ENCODE data around the gene GPATCH2L.

The GPATCH2L gene

GRCh38 chr14:76201162-76201561 is 49.4 kb downstream of the GPATCH2L start:
- DNase-seq: peak; percentile 67

DNA sequence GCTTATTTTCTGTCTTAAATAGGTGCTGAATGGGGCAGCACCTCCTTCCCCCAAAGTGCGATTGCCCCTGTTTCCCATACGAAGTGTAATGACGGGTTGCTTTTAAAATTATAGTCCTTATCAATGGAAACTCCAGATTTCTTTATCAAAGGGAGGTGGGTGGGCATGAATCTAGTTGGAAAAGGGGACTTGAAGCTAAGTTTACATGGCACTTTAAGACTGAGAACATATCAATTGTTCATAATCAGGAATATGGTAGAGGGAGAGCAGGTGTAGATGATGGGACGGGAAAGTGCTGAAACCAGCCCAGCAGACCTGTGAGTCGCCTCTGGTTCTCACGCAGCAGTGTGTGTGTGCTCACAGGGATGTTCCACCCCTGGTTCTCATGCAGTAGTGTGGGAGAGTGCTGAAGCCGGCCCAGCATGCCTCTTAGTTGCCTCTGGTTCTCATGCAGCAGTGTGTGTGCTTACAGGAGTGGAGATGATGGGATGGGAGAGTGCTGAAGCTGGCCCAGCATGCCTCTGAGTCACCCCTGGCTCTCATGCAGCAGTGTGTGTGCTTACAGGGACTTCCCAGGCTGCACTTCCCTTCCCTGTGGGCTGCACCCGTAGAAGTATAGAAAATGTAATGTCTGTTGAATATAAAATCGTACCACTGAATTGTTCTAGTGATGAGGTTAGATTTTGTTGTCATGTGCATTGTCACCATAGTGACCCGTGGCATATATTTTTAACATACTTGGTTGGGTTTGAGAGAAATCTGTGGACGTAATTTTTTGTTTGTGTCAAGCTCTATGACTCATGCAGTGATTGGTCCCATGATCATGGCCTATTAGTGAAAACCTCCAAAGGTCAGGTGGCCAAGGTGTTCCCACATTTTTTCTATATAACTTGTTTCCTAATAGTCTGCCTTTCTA is 51.6 kb downstream of the GPATCH2L start:
- DNase-seq: peak; percentile 91

DNA sequence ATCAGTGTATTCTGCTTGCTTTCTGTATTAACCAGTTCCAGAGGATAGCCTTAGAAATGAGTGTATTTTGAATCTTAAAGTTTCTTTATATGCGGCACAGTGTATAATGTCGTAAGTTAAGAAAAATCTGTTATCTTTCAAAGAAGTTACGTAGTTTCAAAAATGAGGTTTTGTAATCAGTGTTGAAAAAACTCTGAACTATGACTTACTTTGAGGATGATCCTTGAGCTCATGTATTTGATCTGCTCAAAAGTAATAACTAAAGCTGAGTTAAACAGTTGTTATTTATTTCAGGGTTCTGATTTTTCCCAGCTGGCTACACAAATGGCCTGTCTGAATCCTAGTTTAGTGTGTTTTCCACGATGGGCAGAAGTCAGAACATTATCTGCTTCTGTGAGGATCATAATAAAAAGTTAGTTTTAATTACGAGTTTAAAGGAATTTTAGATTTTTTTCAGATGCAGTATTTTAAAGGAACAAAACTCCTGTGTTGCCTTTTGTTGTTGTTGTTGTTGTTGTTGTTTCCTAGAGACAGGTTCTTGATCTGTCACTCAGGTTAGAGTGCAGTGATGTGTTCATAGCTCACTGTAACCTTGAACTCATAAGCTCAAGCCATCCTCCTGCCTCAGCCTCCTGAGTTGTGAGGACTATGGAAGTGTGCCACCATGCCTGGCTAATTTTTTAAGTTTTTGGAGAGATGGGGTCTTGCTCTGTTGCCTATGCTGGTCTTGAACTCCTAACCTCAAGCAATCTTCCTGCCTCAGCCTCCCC is 52.9 kb downstream of the GPATCH2L start:
- no peak for DNase-seq

DNA sequence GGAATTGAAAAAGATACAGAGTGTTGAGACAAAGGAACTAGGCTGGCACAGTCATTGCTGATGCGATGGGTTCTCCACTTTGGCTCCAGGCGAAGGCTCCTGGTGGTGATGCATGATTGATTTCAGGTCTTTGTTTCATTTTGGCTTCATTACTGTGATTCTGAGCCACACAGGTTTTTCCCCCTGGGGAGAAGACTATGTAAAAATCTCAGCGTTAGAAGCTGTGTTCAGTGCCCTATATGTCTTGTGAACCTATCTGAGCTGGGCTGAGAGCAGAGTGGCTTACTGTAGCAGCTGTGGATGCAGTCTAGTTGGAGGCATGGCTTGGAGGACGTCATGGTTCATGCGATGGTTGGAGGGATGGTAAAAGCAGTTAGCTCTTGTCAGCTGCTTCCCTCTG is 54.0 kb downstream of the GPATCH2L start:
- no peak for DNase-seq

- DNase-seq: no peak
These were observed 56.6 kb downstream of the GPATCH2L start for GRCh38 chr14:76208340-76208739.

DNA sequence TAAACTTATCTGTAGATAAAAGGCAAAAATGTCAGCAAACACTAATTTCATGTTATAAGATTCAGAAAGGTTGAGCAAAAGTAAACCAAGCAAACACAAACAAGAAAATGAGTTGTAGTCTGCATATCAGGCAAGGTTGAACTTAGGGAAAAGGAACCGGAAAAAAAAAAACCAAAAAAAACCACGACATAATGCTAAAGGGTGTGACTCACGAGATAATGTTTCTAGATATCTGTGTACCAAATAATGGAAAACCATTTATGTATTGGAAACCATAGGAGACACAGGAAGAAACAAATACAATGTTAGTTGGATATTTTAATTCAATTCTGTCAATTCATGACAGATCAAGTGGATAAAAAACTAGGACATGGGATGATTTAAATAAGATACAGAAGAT is 60.5 kb downstream of the GPATCH2L start:
- no peak for DNase-seq

- no peak for DNase-seq
These were observed 65.5 kb downstream of the GPATCH2L start for GRCh38 chr14:76217179-76217578.

GRCh38 chr14:76218662-76219061 is 66.9 kb downstream of the GPATCH2L start:
- no peak for DNase-seq

DNA sequence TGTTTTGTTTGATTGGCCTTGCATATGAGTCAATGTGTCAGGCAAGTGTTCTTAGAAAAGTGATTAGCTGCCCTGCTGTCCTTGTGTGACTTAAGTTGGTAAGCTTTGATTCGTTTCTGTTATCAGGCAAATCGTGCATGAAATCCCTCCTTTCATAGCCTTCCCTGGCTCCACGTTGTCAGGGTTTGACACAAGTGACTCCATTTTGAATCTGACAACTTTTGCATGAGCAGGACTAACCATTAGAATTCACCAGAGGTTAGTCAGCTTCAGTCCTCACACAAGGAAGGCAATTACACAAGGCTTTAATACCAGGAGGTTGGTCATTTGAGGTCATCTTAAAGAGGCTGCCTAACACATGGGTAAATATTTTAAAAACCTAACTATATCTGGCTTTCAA is 68.2 kb downstream of the GPATCH2L start:
- DNase-seq: no peak

DNA sequence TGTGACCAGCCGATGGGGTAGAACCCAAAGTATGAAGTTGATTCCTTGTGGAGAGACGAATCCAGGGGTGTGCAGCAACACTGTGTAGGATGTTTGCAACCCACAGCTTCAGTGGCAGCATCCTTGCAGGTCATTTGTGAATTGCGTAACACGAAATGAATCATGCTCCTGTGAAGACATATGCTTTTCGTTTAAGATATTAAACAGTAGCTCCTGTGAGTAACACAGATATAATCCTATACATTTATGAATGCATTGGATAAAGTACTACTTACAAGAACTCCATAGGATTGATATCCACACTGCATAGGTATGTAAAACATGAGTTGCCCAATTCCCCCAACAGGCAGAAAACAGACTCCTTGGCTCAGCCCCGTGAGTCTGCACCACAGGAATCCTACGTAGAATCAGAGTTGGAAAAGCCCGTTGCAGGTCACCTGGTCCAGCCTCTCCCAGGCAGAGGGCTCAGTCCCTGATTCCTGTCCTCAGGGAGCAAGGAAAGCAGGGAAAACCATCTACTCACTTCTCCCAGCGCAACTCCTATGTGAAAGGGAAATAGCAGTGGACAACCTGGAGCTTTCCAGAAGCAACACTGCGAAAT is 75.8 kb downstream of the GPATCH2L start:
- DNase-seq: peak; percentile 50

GRCh38 chr14:76228138-76228537 is 76.4 kb downstream of the GPATCH2L start:
- DNase-seq: no peak

DNA sequence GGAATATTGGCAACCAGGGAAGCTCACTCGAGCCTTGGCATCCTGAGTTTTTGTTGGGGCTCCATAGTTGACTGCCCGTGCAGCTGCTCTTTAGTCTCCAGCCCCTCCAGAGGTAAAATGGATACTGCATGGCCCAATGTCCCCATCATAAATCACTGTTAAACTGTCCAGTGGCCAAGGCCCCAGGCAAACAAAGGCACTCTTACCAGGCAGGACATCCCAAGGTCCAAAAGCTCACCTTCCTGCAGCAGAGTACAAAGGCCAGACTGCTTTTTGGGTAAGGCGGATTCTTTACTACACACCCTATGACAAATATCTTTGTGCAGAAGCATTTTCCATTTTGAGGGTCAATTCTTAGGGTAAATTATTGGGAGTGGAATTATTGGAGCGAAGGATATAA is 81.1 kb downstream of the GPATCH2L start:
- no peak for DNase-seq

- DNase-seq: no peak
These were observed 83.9 kb downstream of the GPATCH2L start for GRCh38 chr14:76235628-76236027.

GRCh38 chr14:76236172-76237130 is 84.7 kb downstream of the GPATCH2L start:
- DNase-seq: peak; percentile 82

DNA sequence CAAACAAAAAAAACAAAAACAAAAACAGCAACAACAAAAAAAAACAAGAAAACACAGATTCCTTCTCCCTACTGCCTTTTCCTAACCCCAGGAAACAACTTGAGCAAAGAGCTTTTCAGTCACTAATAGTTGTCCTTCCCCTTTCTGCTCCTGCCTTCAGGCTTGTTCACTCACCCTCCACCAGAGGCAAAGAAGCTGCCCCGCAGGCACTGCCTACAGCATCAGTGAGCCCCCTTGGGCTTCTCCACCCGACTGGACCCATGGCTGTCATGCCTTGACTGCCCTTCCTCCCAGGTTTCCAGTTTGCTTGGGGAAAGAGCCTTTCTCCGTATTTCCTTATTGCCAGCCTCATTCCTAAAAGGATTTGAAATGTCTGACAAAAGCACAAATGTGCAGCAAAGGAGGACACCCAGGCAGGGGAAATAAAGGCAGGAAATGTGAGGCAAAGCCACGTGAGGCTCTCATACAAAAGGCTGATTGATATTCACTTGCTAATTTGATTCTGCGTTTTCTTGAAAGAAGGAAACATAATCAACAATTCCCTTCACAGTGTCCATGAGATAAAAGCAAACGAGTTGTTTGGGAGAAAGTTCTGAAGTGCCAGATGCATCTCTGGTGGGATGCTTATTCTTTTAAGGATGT is 85.7 kb downstream of the GPATCH2L start:
- DNase-seq: no peak

DNA sequence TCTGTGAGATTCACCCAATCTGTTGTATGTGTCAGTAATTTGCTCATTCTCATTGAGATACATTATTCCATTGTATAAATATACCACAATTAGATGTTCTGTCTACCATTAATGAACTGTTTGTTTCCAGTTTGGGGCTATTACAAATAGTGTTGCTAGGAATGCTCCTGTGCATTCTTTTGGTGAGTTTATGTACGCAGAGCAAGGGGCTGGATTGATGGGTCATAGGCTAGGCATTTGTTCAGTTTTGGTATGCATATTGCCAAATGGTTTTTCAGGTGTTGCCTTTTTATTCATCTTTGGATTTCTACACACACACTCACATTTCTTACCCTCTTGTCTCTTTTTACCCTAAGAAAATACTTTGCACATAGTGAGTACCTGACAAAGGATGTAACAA is 93.4 kb downstream of the GPATCH2L start:
- DNase-seq: no peak

DNA sequence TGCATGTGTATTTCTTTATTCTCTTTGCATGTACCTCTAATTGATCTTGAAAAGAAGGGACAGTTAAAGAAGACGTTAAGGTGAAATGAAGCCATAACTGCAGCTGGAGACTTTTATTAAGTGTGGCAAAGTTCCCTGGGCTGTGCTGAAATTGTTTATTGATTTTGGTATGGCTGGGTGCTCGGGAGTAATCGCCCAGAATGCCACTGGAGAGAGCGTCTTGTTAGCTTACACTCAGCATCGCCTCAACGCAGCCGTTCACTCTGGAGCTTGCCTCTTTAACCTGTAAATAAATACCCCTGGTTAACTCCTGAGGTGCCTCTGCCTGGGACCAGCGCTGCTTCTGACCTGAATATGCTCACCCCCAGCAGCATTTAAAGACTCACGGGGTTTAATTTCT is 98.6 kb downstream of the GPATCH2L start:
- DNase-seq: no peak

DNA sequence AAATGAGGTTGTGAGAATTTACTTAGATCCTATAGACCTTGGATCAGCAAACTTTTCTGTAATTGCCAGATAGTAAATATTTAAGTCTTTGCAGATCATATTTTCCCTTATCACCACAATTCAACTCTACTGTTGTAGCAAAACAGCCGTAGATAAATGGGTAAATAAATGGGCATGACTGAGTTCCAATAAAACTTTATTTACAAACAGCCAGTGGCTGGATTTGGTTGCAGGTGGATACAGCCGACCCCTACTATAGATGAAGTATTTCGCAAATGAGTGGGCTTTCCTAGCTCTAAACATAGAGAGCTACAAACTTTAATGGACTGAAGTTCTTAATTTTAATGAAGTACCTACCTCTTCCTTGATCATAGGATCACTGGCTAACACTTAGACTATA is 100.7 kb downstream of the GPATCH2L start:
- no peak for DNase-seq

GRCh38 chr14:76253111-76253510 is 101.4 kb downstream of the GPATCH2L start:
- no peak for DNase-seq

GRCh38 chr14:76256545-76256944 is 104.8 kb downstream of the GPATCH2L start:
- no peak for DNase-seq

GRCh38 chr14:76257111-76257803 is 105.5 kb downstream of the GPATCH2L start:
- no peak for DNase-seq
